ENCODE data around the gene SLC17A9.

DNA sequence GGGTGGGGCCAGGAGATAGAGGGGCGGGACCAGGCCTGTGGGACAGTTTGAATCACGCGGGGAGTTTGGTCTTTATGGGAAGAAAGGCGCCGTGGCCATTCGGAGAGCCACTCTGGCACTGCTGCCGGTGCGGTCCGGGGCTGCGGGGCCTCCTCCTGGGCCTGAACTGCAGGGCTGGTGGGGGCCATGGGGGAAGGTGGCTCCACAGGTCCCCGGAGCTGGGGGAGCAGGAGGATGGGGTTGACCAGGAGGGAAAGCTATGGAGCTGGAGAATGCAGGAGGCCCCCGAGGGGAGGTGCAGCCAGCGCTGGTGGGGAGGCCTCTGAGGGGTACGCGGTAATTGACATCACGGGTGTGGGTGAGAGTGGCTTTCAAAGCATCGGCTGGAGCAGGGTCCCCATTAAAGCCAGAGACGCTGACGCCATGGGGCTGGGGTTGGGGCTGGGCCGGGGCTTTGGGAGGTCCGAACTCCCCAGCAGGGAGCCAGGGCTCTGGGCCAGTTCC is 56.1 kb downstream of the SLC17A9 start:
- TF ChIP-seq, protein P1, sequence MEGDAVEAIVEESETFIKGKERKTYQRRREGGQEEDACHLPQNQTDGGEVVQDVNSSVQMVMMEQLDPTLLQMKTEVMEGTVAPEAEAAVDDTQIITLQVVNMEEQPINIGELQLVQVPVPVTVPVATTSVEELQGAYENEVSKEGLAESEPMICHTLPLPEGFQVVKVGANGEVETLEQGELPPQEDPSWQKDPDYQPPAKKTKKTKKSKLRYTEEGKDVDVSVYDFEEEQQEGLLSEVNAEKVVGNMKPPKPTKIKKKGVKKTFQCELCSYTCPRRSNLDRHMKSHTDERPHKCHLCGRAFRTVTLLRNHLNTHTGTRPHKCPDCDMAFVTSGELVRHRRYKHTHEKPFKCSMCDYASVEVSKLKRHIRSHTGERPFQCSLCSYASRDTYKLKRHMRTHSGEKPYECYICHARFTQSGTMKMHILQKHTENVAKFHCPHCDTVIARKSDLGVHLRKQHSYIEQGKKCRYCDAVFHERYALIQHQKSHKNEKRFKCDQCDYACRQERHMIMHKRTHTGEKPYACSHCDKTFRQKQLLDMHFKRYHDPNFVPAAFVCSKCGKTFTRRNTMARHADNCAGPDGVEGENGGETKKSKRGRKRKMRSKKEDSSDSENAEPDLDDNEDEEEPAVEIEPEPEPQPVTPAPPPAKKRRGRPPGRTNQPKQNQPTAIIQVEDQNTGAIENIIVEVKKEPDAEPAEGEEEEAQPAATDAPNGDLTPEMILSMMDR (IDR thresholded peaks at IDR 0.05; ENCODE audit: low read depth, low read length): no peak
- no peak for TF ChIP-seq POLR2A (IDR thresholded peaks at IDR 0.05; ENCODE audit: extremely low read depth, insufficient read length)
- TF ChIP-seq, protein P2, sequence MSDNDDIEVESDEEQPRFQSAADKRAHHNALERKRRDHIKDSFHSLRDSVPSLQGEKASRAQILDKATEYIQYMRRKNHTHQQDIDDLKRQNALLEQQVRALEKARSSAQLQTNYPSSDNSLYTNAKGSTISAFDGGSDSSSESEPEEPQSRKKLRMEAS (IDR thresholded peaks at IDR 0.05; ENCODE audit: low read depth, low read length): no peak

All from NB4 (cell line).